ENCODE data around the gene IFNG-AS1. TPM values are rescaled to one million over a fixed set of nuclear protein-coding genes. Genes with fewer than 3 reads are reported as not detected.

IFNG-AS1 gene
- total RNA-seq, 1 experiment from 2014 or later: not detected

- no peak for TF ChIP-seq ZFX (IDR thresholded peaks at IDR 0.05)
- no peak for TF ChIP-seq SRF (IDR thresholded peaks at IDR 0.05; ENCODE audit: low read depth)
- no peak for TF ChIP-seq ELF1 (IDR thresholded peaks at IDR 0.05; ENCODE audit: borderline replicate concordance, low read depth)
- TF ChIP-seq ZBTB33 (IDR thresholded peaks at IDR 0.05; ENCODE audit: extremely low read depth, insufficient replicate concordance, low read length): no peak
- no peak for TF ChIP-seq RAD21 (IDR thresholded peaks at IDR 0.05; ENCODE audit: low read depth)
- no peak for TF ChIP-seq FOSL1 (IDR thresholded peaks at IDR 0.05; ENCODE audit: low read depth)
- no peak for TF ChIP-seq MAX (IDR thresholded peaks at IDR 0.05)
- no peak for TF ChIP-seq CBX3 (IDR thresholded peaks at IDR 0.05; ENCODE audit: low read depth)
These were observed 80.0 kb downstream of the IFNG-AS1 start (continued) for GRCh38 chr12:68069275-68069674.

Other genes with a start within 250 kb of the IFNG-AS1 start
- 0.44 TPM for gene IFNG, start 170.3 kb downstream of the IFNG-AS1 start, total RNA-seq (2021; ENCODE audit: unreplicated experiment)
- not detected for gene IL26, start 236.4 kb downstream of the IFNG-AS1 start, total RNA-seq (2021; ENCODE audit: unreplicated experiment)